H1 (cell line): ENCODE data around the gene PPP1R3E.

Experiments
- CTCF ChIP-seq, 3 experiments: IDR thresholded peaks; 1 replicate in 2 of 3; 2 replicates in 1 of 3; pipeline versions ENCODE4 v1.5.1 to v1.6.1; 2011; ENCODE audit warnings: low read length in 3 of 3, mild to moderate bottlenecking in 3 of 3, inconsistent platforms in 2 of 3, low read depth in 1 of 3, moderate library complexity in 1 of 3; ENCODE audit not compliant: insufficient read depth in 1 of 3; ENCODE audit errors: control extremely low read depth in 1 of 3
- EP300 ChIP-seq, 2 experiments: IDR thresholded peaks; 1 replicate in 1 of 2; 2 replicates in 1 of 2; pipeline ENCODE4 v1.6.1; 2011 to 2012; ENCODE audit warnings: low read depth in 2 of 2, low read length in 2 of 2, mild to moderate bottlenecking in 2 of 2, borderline replicate concordance in 1 of 2, inconsistent platforms in 1 of 2, moderate library complexity in 1 of 2
- JUND ChIP-seq: IDR thresholded peaks from 2 replicates; pipeline ENCODE4 v1.6.1; 2011; ENCODE audit warnings: mild to moderate bottlenecking, improper control_type of control experiment, low read length
- POLR2A ChIP-seq, 2 experiments: IDR thresholded peaks; 1 replicate in 1 of 2; 2 replicates in 1 of 2; pipeline ENCODE4 v1.6.1; 2011; ENCODE audit warnings: low read depth in 2 of 2, low read length in 2 of 2, mild to moderate bottlenecking in 2 of 2; ENCODE audit errors: control extremely low read depth in 1 of 2
- POLR2AphosphoS5 ChIP-seq: IDR thresholded peaks from 2 replicates; pipeline ENCODE4 v1.6.1; 2011; ENCODE audit warnings: low read depth, low read length
- RAD21 ChIP-seq, 2 experiments: IDR thresholded peaks in 1 of 2; conservative IDR thresholded peaks in 1 of 2; 2 replicates each; pipeline ENCODE4 v1.6.1; 2011; ENCODE audit warnings: low read depth in 2 of 2, low read length in 2 of 2, improper control_type of control experiment in 1 of 2, inconsistent platforms in 1 of 2, mild to moderate bottlenecking in 1 of 2, moderate library complexity in 1 of 2
- RNF2 ChIP-seq: fragments of 200-900, 300-1000 bp; sonication (generic); IDR thresholded peaks from 2 replicates; pipeline ENCODE4 v1.7.1; 2016; ENCODE audit warnings: borderline replicate concordance, low read depth, mild to moderate bottlenecking, antibody characterized with exemption, low read length; ENCODE audit not compliant: poor library complexity, severe bottlenecking; ENCODE audit errors: missing control alignments
- SIRT6 ChIP-seq: IDR thresholded peaks from one replicate; pipeline ENCODE4 v1.7.1; 2012; ENCODE audit warnings: low read length, inconsistent platforms
- SIX5 ChIP-seq: IDR thresholded peaks from 2 replicates; pipeline ENCODE4 v1.6.1; 2011; ENCODE audit warnings: mild to moderate bottlenecking, low read depth, low read length
- TAF1 ChIP-seq: IDR thresholded peaks from 2 replicates; pipeline ENCODE4 v1.6.1; 2011; ENCODE audit warnings: mild to moderate bottlenecking, low read depth, low read length

GRCh38 chr14:23324455-23324846, 21.8 kb upstream of the PPP1R3E start:
- TF ChIP-seq JUND (no peak), CTCF (IDR thresholded peaks at IDR 0.05; ENCODE audit: control extremely low read depth in 1 of 3, insufficient read depth in 1 of 3, low read depth in 1 of 3, low read length in 3 of 3) (no peak), TAF1 (no peak), SIX5 (no peak), POLR2AphosphoS5 (no peak), SIRT6 (no peak), RNF2 (no peak), RAD21 (IDR thresholded peaks at IDR 0.05 in 1 of 2, conservative IDR thresholded peaks at IDR 0.05 in 1 of 2; ENCODE audit: low read depth in 2 of 2, low read length in 2 of 2) (no peak), POLR2A (IDR thresholded peaks at IDR 0.05; ENCODE audit: control extremely low read depth in 1 of 2, low read depth in 2 of 2, low read length in 2 of 2) (no peak), EP300 (IDR thresholded peaks at IDR 0.05; ENCODE audit: borderline replicate concordance in 1 of 2, low read depth in 2 of 2, low read length in 2 of 2) (no peak)
